Activated CD8-positive, alpha-beta memory T cell treated with anti-CD3 and anti-CD28 coated beads for 48 hours (primary cell): ENCODE results near the gene TPTE.
"Not testable (repeated sequence)": the region's sequence is repeated elsewhere in the genome, so short reads cannot be mapped to it uniquely, and the experiment has no call there.

Source experiments
- DNase-seq, 3 experiments: peaks; one replicate each; pipeline ENCODE4 v3.0.0-alpha.2; 2020; ENCODE audit warnings: low read depth in 2 of 3, low spot score in 2 of 3

The TPTE gene

GRCh38 chr21:10521091-10521598 lies at the start of gene TPTE:
Gene TPTE, plus strand, starts transcription at chr21:10521583. Its CDS starts 17,141 bp downstream, at chr21:10538724.
- no peak for DNase-seq

GRCh38 chr21:10471999-10472398 lies 49.4 kb upstream of the TPTE start:
- DNase-seq, result not testable (repeated sequence)

- not testable (repeated sequence) for DNase-seq
Measured at GRCh38 chr21:10477794-10478193, 43.6 kb upstream of the TPTE start.

GRCh38 chr21:10479875-10480274 lies 41.5 kb upstream of the TPTE start:
- not testable (repeated sequence) for DNase-seq

DNA sequence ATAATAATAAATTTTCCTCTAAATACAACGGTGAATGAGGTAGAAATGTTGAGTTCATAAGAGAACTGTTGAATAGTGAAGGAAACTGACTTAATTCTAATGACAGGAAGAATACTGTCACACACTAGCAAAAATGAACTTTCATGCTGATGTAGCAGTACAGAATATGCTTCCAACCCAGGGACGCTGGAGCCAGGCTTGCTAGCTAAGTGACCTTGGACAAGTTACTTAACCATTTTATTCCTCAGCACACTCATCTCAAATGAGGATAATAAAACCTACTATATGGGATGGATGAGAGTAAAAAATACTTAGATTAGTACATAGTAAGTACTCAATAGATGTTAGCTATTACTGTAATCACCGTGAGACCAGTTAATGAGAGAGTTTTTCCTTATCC lies 36.5 kb upstream of the TPTE start:
- DNase-seq, result not testable (repeated sequence)

DNA sequence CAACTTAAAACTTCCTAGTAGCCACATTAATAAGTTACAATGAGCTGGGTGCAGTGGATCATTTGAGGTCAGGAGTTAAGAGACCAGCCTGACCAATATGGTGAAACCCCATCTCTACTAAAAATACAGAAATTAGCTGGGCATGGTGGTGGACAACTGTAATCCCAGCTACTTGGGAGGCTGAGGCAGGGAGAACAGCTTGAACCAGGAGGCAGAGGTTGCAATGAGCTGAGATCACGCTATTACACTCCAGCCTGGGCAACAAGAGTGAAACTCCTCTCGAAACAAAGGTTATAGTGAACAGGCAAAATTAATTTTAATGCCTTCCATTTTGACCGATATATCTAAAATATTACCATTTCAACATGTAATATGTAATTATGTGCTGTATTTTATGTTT lies 30.9 kb upstream of the TPTE start:
- not testable (repeated sequence) for DNase-seq

DNA sequence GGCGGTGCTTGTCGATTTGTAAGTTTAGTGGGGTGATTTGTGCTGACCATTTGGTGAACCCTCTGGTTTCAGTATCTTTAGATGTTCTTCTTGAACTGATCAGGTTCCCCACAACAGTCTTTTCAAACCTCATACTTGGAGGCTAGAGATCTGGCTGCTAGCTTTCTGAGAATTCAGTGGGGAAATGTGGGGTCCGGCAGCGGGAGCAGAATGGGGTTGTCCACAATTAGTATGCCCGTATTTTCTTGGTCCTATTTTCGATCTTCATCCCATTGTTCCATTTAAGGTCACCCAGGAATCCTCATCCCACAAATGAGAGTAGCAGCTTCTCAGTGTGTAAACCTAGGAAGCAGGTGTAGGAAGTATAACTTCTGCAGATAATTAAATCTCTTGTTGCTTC lies 10.3 kb upstream of the TPTE start:
- DNase-seq, result no peak

GRCh38 chr21:10516889-10517288 lies 4.5 kb upstream of the TPTE start:
- DNase-seq, result not testable (repeated sequence)

- not testable (repeated sequence) for DNase-seq
Measured at GRCh38 chr21:10517904-10518303, 3.5 kb upstream of the TPTE start.

DNA sequence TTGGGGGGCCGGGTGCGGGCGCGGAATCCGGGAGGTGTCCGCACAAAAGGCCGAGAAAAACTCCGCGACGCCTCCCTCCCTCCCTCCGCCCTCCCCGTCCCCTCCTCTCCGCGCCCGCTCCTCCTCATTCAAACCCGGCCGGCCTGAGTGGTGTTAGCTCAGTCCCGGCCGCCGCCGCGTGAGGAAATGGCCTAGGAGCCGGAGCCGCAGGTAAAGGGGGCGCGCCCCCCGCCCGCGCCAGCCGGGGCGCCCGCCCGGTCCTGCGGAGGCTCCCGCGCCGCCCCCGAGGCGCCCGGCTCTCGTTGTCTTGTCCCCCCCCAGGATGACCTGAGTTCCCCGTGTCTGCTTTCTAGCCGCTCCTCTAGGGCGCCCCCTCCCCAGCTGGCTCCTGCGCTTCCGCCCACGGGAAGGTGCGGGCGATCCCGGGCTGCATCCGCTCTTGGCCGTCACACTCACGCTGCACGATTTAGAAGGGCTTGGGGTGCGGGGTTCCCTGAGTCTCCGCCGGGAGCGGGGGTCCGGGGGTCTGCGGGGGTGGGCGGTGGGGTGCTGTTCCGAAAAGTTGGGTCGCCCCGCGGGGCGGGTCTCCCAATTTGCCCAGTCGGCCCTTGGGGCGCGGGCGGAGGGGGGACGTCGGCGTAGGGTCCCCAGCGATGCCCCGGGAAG lies 585 bp downstream of the TPTE start:
- not testable (repeated sequence) for DNase-seq

- no peak for DNase-seq
Measured at GRCh38 chr21:10539956-10540355, 18.6 kb downstream of the TPTE start.

DNA sequence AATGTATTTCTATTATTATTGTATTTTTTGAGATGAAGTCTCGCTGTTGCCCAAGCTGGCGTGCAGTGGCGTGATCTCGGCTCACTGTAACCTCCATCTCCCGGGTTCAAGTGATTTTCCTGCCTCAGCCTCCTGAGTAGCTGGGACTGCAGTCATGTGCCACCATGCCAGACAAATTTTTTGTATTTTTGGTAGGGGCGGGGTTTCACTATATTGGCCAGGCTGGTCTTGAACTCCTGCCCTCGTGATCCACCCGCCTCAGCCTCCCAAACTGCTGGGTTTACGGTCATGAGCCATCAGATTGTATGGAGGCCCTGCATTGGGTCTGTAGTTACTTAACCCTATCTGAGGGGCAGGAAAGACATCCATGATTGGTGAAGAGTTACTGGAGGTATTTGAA lies 23.0 kb downstream of the TPTE start:
- DNase-seq, result not testable (repeated sequence)

DNA sequence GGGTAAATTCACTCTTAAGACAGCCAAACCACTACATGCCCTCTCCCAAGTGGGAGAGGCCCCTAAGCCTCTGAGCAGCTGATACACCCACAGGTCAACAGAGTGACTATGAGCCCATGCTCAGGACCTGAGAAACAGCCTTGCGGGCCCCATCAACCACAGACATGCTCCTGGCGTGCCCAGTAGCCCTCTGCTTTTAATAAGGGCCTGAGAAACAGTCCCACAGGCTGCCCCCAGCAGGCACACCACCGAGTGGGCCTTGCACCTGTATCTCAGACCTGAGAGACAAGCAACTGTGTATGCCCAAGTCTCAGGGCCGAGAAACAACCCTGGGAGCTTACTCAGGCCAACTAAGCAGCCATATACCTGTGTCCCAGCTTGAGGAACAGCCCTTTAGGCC lies 26.5 kb downstream of the TPTE start:
- DNase-seq, result not testable (repeated sequence)

DNA sequence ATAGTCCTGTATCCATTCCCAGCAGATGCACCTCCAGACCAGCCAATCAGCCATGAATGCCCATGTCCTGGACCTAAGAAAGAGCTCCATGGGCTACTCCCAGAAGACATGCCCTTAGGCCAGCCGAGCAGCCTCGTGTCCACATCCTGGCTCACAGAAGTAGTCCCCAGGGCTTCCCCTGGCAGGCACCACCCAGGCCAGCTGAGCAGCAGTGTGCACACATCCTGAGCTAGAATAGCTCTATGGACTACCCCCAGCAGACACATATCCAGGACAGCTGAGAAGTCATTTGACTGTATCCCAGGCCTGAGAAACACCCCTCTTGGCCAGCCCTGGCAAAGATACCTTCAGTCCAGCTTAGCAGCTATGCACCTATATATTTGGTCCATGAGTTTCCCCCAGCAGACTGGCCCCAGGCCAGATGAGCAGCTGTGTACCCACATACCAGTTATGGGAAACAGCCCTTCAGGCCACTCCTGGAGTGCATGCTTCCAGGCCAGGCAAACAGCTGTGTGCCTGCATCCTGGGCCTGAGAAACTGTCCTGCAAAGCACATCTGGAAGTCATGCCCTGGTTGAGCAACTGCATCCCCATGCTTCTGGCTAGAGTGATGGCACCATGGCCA lies 27.1 kb downstream of the TPTE start:
- not testable (repeated sequence) for DNase-seq

DNA sequence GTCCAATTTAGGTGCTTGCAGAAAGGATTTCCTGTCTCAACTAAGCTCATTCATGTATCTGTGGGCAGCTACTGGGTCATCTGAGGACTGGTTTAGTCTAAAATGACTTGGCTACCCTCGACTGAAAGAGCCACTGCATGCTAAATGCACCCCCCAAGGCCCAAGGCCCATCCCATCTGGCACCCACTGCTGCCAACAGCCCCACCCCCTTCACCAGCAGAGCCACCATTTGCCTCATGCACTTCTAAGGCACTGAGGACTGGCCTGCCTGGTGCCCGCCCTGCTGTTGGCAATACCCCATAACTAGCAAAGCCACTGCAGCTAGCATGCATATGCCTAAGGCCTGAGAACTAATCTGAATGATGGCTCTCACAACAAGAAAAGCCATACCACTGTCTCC lies 49.4 kb downstream of the TPTE start:
- not testable (repeated sequence) for DNase-seq

- DNase-seq, result not testable (repeated sequence)
Measured at GRCh38 chr21:10574531-10575310, 53.3 kb downstream of the TPTE start.

DNA sequence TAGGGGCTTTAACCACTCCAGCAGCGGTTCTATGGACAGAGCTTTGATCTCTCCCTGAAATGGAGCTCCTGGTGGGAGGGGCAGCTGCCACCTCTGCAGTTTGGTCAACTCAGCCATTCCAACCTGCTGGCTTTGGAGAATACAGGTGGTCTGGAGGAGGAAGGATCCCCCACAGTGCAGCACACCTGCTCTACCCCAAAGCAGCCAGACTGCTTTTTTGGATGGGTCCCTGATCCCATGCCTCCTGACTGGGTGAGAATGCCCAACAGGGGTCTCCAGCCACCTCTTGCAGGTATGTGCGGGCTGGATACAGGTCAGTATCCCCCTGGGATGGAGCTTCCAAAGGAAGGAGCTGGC lies 53.9 kb downstream of the TPTE start:
- no peak for DNase-seq

DNA sequence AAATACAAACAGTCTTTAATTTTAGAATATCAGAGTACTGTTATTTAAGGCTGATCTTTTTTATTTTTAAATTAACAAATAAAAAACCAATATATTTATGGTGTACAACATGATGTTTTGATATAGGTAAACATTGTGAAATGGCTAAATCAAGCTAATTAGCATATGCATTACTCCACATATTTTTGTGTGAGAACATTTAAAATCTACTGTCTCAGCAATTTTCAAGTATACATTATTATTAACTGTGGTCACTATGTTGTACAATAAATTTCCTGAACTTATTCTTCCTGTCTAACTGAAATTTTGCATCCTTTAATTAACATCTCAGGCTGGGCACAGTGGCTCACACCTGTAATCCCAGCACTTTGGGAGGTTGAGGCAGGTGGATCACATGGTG lies 57.5 kb downstream of the TPTE start:
- DNase-seq, result not testable (repeated sequence)

DNA sequence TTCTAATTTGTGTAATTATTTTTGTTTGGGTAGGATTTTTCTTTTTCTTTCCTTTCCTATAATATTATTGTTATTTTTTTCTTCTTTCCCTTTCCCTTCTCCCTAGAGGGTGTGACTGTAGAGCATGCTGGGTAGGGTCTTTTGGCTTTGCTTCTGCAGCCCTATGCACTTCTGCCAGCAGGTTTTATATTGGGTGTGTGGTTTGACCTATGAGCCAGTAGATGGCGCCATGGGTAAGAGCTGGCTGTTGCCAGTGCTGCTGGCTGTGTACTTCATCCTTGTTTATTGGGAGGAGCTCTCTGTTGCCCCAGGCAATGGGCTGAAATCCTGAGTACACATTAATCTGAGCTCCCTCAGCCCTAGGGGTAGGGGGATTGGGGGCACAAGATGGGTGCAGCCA lies 67.7 kb downstream of the TPTE start:
- DNase-seq, result not testable (repeated sequence)

GRCh38 chr21:10607074-10607473 lies 85.7 kb downstream of the TPTE start:
- DNase-seq, result not testable (repeated sequence)

- DNase-seq, result not testable (repeated sequence)
Measured at GRCh38 chr21:10614285-10614684, 92.9 kb downstream of the TPTE start.

GRCh38 chr21:10616061-10616460 lies 94.7 kb downstream of the TPTE start:
- not testable (repeated sequence) for DNase-seq
